Measurements from ENCODE around the gene PER1. TPM values are rescaled to one million over a fixed set of nuclear protein-coding genes. Genes with fewer than 3 reads are reported as not detected.
A peak's percentile ranks its signal among the peaks of the same experiment; 100 is the strongest.

PER1 gene
- total RNA-seq, 1 donor from 2014 or later = 64.6 TPM

DNA sequence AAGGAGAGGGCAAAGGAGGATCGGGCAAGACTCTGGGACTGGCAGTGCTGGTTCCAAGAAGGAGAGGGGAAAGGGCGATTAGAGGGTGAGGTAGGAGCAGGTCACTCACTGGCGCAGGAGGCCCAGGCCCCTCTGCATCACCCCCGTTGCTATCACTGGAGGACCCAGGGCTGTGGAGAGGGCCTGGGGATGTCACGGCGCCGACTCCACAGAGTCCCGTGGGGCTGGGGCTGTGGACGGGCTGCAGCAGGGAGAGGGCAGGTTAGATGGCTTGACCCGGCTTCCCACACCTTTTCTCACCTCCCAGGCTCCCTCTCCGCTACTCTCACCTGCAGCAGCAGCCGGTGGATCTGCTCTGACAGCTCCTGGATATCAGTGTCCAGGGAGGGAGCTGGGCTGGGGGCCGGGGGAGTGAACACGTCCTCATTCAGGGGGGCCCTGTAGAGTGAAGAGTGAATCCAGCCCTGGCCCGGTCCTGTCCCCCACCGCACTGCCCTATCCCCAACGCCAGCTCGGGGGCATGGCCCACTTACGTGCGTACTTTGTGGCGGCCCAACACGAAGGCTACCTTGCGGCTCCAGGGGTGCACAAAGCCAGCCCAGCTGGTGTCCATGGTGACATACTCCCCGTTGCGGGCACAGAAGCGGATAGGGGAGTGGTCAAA, 4.9 kb downstream of the PER1 start:
- Mint-ChIP-seq H3K27me3 (ENCODE audit: unreplicated experiment) (peaks cover 1% of the 10 kb centered on the region), H3K4me3 (ENCODE audit: unreplicated experiment) (peak overlapping the region; percentile 42), H3K4me1 (ENCODE audit: low read depth, unreplicated experiment) (no peaks in the 10 kb centered on the region), H3K27ac (ENCODE audit: unreplicated experiment) (no peak overlapping the region), H3K36me3 (ENCODE audit: unreplicated experiment) (no peaks in the 10 kb centered on the region), H3K9me3 (ENCODE audit: unreplicated experiment) (peaks cover 8% of the 10 kb centered on the region)
- DNase-seq = no peak
- TF ChIP-seq, protein P1, sequence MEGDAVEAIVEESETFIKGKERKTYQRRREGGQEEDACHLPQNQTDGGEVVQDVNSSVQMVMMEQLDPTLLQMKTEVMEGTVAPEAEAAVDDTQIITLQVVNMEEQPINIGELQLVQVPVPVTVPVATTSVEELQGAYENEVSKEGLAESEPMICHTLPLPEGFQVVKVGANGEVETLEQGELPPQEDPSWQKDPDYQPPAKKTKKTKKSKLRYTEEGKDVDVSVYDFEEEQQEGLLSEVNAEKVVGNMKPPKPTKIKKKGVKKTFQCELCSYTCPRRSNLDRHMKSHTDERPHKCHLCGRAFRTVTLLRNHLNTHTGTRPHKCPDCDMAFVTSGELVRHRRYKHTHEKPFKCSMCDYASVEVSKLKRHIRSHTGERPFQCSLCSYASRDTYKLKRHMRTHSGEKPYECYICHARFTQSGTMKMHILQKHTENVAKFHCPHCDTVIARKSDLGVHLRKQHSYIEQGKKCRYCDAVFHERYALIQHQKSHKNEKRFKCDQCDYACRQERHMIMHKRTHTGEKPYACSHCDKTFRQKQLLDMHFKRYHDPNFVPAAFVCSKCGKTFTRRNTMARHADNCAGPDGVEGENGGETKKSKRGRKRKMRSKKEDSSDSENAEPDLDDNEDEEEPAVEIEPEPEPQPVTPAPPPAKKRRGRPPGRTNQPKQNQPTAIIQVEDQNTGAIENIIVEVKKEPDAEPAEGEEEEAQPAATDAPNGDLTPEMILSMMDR (IDR thresholded peaks at IDR 0.05; ENCODE audit: partially characterized antibody, unreplicated experiment) = no peak

DNA sequence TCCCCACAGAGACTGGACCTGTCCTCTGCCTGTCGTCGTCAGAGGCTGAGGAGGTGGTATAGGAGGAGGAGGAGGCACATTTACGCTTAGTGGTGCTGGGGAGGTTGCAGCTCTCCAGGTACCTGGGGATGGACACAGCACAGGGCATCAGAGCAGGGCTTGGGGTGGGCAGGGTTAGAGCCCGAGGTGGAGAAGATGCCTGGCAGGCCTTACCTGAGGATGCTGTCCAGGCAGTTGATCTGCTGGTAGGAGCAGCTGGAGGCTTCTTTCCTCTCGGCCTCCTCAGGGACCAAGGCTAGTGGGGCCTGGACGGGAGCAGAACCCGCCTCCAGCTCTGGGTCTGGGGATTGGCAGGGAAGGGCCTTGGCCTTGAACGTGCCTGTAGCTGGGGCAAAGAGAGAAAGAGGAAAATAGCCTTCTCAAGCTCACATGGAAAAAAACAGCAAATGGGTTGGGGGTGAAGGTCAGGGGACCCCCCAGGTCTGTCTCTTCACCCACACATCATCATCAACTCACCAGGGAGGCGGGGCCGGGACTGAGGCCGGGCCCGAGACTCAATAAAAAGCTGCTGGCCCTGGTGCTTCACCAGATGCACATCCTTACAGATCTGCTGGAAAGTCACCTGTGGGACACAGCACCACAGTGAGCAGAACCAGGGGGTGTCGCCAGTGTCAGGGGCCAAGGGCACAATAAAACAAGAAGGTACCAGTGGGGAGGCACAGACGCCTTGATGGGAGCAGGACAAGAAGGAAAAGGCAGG, 5.6 kb downstream of the PER1 start:
- no peaks in the 10 kb centered on the region for H3K4me1 Mint-ChIP-seq (ENCODE audit: low read depth, unreplicated experiment)
- TF ChIP-seq, protein P1 (IDR thresholded peaks at IDR 0.05; ENCODE audit: partially characterized antibody, unreplicated experiment) = no peak
- H3K27ac Mint-ChIP-seq (ENCODE audit: unreplicated experiment) = no peak overlapping the region
- no peak overlapping the region for H3K4me3 Mint-ChIP-seq (ENCODE audit: unreplicated experiment)
- no peak for DNase-seq
- peaks cover 1% of the 10 kb centered on the region for H3K27me3 Mint-ChIP-seq (ENCODE audit: unreplicated experiment)
- H3K36me3 Mint-ChIP-seq (ENCODE audit: unreplicated experiment) = no peaks in the 10 kb centered on the region
- peaks cover 6% of the 10 kb centered on the region for H3K9me3 Mint-ChIP-seq (ENCODE audit: unreplicated experiment)

DNA sequence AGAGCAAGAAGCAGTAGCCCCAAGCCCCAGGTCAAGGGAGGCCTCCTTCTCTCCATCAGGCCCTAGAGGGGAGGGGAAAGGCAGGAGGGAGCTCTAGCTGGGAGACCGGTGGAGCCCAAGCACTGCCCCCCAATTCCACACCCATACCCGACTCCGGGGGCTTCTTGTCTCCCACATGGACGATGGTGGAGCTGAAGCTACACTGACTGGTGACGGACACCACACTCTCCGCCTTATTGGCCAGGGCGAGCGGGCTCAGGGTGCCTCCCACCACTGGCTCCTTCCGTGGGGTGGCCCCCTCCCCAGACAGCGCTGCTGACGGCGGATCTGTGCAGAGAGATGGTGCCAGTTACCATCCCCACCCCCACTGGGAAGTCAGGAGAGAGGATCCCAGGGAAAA, 6.4 kb downstream of the PER1 start:
- TF ChIP-seq, protein P1 (IDR thresholded peaks at IDR 0.05; ENCODE audit: partially characterized antibody, unreplicated experiment) = no peak
- H3K9me3 Mint-ChIP-seq (ENCODE audit: unreplicated experiment) = peaks cover 6% of the 10 kb centered on the region
- H3K4me1 Mint-ChIP-seq (ENCODE audit: low read depth, unreplicated experiment) = no peaks in the 10 kb centered on the region
- no peak for DNase-seq
- no peak overlapping the region for H3K4me3 Mint-ChIP-seq (ENCODE audit: unreplicated experiment)
- no peaks in the 10 kb centered on the region for H3K36me3 Mint-ChIP-seq (ENCODE audit: unreplicated experiment)
- H3K27me3 Mint-ChIP-seq (ENCODE audit: unreplicated experiment) = peaks cover 5% of the 10 kb centered on the region
- H3K27ac Mint-ChIP-seq (ENCODE audit: unreplicated experiment) = no peak overlapping the region

DNA sequence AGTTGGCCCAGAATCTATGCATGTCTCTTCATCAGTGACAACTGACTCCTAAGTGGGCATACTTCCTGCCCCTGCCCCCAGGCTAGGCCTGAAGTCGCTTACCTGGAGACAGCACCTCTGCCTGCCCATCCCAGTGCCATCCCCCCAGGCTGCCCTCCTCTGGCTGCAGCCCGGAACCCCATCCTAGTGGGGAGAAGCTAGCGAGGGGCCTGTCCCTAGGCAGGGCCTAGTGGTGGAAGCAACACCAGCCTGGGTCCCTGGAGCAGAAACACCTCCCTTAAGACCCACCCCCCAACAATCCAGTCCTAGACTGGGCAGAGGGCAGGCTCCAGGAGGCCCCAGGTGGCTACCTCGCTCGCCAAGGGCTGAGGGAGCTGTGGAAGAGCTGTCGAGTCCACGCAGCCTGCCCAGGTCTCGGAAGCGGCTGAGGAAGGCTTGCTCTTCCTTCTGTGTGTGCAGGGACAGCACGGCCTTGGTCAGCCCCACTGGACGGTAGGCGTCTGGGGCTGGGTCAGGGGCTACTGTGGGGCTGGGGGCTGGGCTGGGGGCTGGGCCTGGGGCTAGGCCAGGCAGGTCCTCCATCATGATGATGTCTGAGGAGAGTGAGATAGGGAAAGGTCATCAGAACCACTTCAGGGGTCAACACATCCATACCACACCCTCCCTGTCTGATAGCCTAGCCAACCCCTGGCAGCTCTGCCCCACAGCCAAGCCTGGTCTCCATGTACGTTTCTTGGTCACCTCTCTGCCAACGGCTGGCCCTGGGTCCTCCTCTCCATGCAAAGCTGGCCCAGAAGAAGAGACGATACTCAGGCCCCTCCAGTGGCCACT, 7.6 kb downstream of the PER1 start:
- H3K27me3 Mint-ChIP-seq (ENCODE audit: unreplicated experiment) = peaks cover 5% of the 10 kb centered on the region
- H3K9me3 Mint-ChIP-seq (ENCODE audit: unreplicated experiment) = peaks cover 4% of the 10 kb centered on the region
- TF ChIP-seq, protein P1 (IDR thresholded peaks at IDR 0.05; ENCODE audit: partially characterized antibody, unreplicated experiment) = no peak
- no peaks in the 10 kb centered on the region for H3K36me3 Mint-ChIP-seq (ENCODE audit: unreplicated experiment)
- H3K4me3 Mint-ChIP-seq (ENCODE audit: unreplicated experiment) = no peak overlapping the region
- H3K4me1 Mint-ChIP-seq (ENCODE audit: low read depth, unreplicated experiment) = no peaks in the 10 kb centered on the region
- no peak overlapping the region for H3K27ac Mint-ChIP-seq (ENCODE audit: unreplicated experiment)
- no peak for DNase-seq
